ENCODE measurements around the gene PCMTD2. TPM values are rescaled to one million over a fixed set of nuclear protein-coding genes. Genes with fewer than 3 reads are reported as not detected.

Gene PCMTD2
- total and polyA plus RNA-seq, 2 experiments from 2014 or later = 37.7 to 79.2 TPM

DNA sequence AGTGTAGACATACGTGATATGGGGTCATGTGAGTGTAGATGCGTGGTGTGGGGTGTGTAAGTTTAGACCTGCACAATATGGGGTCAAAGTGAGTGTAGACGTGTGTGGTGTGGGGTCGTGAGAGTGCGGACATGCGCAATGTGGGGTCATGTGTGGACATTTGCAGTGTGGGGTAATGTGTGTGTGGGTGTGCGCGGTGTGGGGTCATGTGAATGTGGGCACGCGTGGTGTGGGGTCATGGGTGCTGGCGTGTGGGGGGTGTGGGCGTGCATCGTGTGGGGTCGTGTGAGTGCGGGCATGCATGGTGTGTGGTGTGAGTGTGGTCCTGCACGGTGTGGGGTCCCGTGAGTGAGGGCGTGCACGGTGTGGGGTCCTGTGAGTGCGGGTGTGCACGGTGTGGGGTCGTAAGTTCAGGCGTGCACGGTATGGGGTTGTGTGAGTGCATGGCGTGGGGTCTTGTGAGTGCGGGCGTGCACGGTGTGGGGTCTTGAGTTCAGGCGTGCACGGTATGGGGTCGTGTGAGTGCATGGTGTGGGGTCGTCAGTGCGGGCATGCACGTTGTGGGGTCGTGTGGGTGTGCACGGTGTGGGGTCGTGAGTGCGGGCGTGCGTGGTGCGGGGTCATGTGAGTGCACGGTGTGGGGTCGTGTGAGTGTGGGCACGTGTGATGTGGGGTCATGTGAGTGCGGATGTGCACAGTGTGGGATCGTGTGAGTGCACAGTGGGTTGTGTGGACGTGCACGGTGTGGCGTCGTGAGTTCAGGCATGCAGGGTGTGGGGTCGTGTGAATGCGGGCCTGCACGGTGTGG lies 14.3 kb downstream of the PCMTD2 start:
- H3K4me3 ChIP-seq = no peak overlapping the region
- no peaks in the 10 kb centered on the region for H3K27me3 ChIP-seq
- H3K4me2 ChIP-seq = no peak overlapping the region
- H3K4me1 ChIP-seq (ENCODE audit: insufficient read depth) = no peaks in the 10 kb centered on the region
- no peaks in the 10 kb centered on the region for H4K20me1 ChIP-seq (ENCODE audit: insufficient read depth, poor library complexity, severe bottlenecking)
- no peak for DNase-seq (ENCODE audit: low spot score)
- H2AFZ ChIP-seq = no peak overlapping the region
- WGBS (ENCODE audit: low lambda C conversion rate, missing lambda C conversion rate) = 97% methylated on average over 26 of the region's 53 CpGs
- no peaks in the 10 kb centered on the region for H3K9me2 ChIP-seq (replicated peaks; ENCODE audit: insufficient read depth)
- no peak overlapping the region for H3K27ac ChIP-seq
- H3K36me3 ChIP-seq (replicated peaks; ENCODE audit: insufficient read depth, low read depth) = no peaks in the 10 kb centered on the region
- H3K9me3 ChIP-seq (ENCODE audit: low read depth) = no peaks in the 10 kb centered on the region
- TF ChIP-seq EZH2 (IDR thresholded peaks at IDR 0.05; ENCODE audit: borderline replicate concordance) = no peak
- no peak for TF ChIP-seq EZH2phosphoT487 (IDR thresholded peaks at IDR 0.05; ENCODE audit: low read depth, severe bottlenecking, unreplicated experiment)
- TF ChIP-seq, protein P1, sequence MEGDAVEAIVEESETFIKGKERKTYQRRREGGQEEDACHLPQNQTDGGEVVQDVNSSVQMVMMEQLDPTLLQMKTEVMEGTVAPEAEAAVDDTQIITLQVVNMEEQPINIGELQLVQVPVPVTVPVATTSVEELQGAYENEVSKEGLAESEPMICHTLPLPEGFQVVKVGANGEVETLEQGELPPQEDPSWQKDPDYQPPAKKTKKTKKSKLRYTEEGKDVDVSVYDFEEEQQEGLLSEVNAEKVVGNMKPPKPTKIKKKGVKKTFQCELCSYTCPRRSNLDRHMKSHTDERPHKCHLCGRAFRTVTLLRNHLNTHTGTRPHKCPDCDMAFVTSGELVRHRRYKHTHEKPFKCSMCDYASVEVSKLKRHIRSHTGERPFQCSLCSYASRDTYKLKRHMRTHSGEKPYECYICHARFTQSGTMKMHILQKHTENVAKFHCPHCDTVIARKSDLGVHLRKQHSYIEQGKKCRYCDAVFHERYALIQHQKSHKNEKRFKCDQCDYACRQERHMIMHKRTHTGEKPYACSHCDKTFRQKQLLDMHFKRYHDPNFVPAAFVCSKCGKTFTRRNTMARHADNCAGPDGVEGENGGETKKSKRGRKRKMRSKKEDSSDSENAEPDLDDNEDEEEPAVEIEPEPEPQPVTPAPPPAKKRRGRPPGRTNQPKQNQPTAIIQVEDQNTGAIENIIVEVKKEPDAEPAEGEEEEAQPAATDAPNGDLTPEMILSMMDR (IDR thresholded peaks at IDR 0.05; ENCODE audit: poor library complexity) = no peak
- peaks cover 20% of the 10 kb centered on the region for H3K79me2 ChIP-seq

DNA sequence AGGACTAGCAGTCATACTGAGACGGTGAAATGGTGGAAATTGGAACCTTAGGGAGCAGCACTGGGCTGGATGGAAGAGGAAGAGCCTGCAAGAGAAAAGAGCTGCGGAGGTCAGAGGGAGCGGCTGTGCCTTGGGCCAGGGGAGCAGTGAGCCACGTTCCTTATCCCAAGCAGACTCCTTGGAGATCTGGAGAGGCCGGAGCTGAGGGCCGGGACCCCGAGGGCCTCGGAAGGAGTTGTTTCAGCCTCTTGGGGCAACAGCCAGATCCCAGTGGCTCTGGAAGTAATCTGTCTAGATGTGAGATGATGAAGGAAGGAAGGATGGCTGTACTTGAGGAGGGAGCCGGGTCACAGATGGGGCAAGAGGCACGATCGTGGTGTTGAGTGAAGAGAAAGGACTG lies 16.1 kb downstream of the PCMTD2 start:
- Histone ChIP-seq H3K27me3 (no peaks in the 10 kb centered on the region), H2AFZ (no peak overlapping the region), H3K79me2 (peaks cover 16% of the 10 kb centered on the region), H3K4me3 (no peak overlapping the region), H3K9me3 (ENCODE audit: low read depth) (no peaks in the 10 kb centered on the region), H3K4me1 (ENCODE audit: insufficient read depth) (no peaks in the 10 kb centered on the region), H3K36me3 (replicated peaks; ENCODE audit: insufficient read depth, low read depth) (no peaks in the 10 kb centered on the region), H3K27ac (no peak overlapping the region), H3K9me2 (replicated peaks; ENCODE audit: insufficient read depth) (no peaks in the 10 kb centered on the region), H4K20me1 (ENCODE audit: insufficient read depth, poor library complexity, severe bottlenecking) (no peaks in the 10 kb centered on the region), H3K4me2 (no peak overlapping the region)
- TF ChIP-seq EZH2 (IDR thresholded peaks at IDR 0.05; ENCODE audit: borderline replicate concordance) (no peak), EZH2phosphoT487 (IDR thresholded peaks at IDR 0.05; ENCODE audit: low read depth, severe bottlenecking, unreplicated experiment) (no peak)
- TF ChIP-seq, protein P1 (IDR thresholded peaks at IDR 0.05; ENCODE audit: poor library complexity) = no peak
- DNase-seq (ENCODE audit: low spot score) = no peak
- WGBS (ENCODE audit: low lambda C conversion rate, missing lambda C conversion rate) = 94% methylated on average over 11 of the region's 11 CpGs

DNA sequence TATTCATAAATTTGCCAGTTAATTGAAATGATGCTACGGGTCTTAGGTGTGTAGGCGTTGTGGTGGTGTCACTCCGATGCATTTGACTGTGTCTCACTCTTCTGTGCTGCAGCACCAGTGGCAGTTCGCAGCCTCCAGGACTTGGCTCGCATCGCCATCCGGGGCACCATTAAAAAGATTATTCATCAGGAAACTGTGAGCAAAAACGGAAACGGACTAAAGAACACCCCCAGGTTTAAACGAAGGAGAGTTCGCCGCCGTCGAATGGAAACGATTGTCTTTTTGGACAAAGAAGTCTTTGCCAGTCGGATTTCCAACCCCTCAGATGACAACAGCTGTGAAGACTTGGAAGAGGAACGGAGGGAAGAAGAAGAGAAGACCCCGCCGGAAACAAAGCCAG lies 17.6 kb downstream of the PCMTD2 start:
- no peaks in the 10 kb centered on the region for H4K20me1 ChIP-seq (ENCODE audit: insufficient read depth, poor library complexity, severe bottlenecking)
- no peaks in the 10 kb centered on the region for H3K36me3 ChIP-seq (replicated peaks; ENCODE audit: insufficient read depth, low read depth)
- H3K4me1 ChIP-seq (ENCODE audit: insufficient read depth) = no peaks in the 10 kb centered on the region
- no peak overlapping the region for H2AFZ ChIP-seq
- TF ChIP-seq EZH2 (IDR thresholded peaks at IDR 0.05; ENCODE audit: borderline replicate concordance) (no peak), EZH2phosphoT487 (IDR thresholded peaks at IDR 0.05; ENCODE audit: low read depth, severe bottlenecking, unreplicated experiment) (no peak)
- TF ChIP-seq, protein P1 (IDR thresholded peaks at IDR 0.05; ENCODE audit: poor library complexity) = no peak
- no peak overlapping the region for H3K4me2 ChIP-seq
- no peak for DNase-seq (ENCODE audit: low spot score)
- H3K9me3 ChIP-seq (ENCODE audit: low read depth) = no peaks in the 10 kb centered on the region
- peaks cover 8% of the 10 kb centered on the region for H3K79me2 ChIP-seq
- H3K27ac ChIP-seq = no peak overlapping the region
- H3K27me3 ChIP-seq = no peaks in the 10 kb centered on the region
- 97% methylated on average over 19 of the region's 19 CpGs for WGBS (ENCODE audit: low lambda C conversion rate, missing lambda C conversion rate)
- H3K9me2 ChIP-seq (replicated peaks; ENCODE audit: insufficient read depth) = no peaks in the 10 kb centered on the region
- H3K4me3 ChIP-seq = no peak overlapping the region

All from hepatocyte (in vitro differentiated cells).